HL-60 (cell line): Measurements from ENCODE around the gene FAM89B.

Experiments used
- CTCF ChIP-seq: IDR thresholded peaks from one replicate; pipeline ENCODE4 v1.5.1; 2011; ENCODE audit warnings: low read length, control low read depth, inconsistent platforms; ENCODE audit not compliant: insufficient read depth
- GABPA ChIP-seq: IDR thresholded peaks from 2 replicates; pipeline ENCODE4 v1.6.1; 2012; ENCODE audit warnings: low read depth
- POLR2AphosphoS5 ChIP-seq: IDR thresholded peaks from 2 replicates; pipeline ENCODE4 v1.6.1; 2012; ENCODE audit warnings: low read depth
- REST ChIP-seq: IDR thresholded peaks from 2 replicates; pipeline ENCODE4 v1.6.1; 2012; ENCODE audit warnings: low read depth; ENCODE audit not compliant: insufficient replicate concordance

DNA sequence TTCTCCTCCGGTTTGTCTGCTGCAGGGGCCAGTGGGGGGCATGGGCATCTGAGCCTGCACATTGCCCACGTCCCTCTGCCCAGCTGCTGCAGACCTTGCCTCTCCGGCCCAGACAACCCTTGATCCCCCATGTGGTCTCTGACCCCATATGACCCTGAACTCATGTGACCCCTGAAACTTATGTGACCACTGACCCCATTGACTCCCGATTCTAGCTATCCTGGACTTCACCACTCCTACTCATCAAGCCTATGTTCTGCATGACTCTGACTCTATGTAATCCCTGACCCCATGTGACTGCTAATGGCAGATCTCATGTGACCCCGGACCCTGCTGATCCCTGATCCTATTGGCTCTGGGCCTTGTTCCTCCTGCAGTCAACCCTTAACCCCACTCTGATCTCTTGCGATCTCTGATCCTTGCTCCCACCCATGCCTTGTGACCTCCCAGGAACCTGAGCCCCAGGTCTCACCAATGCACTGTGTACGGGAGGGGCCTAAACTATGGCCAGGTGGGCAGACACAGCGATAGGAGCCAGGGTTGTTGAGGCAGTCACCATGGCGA is 19.9 kb upstream of the FAM89B start:
- TF ChIP-seq GABPA (no peak), POLR2AphosphoS5 (no peak), CTCF (no peak), REST (no peak)
